Myocyte (in vitro differentiated cells): ENCODE measurements around the gene HCN2. TPM values are rescaled to one million over a fixed set of nuclear protein-coding genes. Genes with fewer than 3 reads are reported as not detected.
"Not testable (repeated sequence)": the region's sequence is repeated elsewhere in the genome, so short reads cannot be mapped to it uniquely, and the experiment has no call there.

Source experiments
- DNase-seq: peaks from one replicate; pipeline ENCODE4 v3.0.0-alpha.2; 2012; ENCODE audit warnings: low read depth
- total RNA-seq: library from RNA; depleted of rRNA; stranded (reverse); fragments of >200 nt; gene quantifications from 2 replicates; pipeline ENCODE4 v1.2.3, GENCODE V29; 2014

The HCN2 gene
- total RNA-seq, 1 donor from 2014 or later, result 2.9 TPM

DNA sequence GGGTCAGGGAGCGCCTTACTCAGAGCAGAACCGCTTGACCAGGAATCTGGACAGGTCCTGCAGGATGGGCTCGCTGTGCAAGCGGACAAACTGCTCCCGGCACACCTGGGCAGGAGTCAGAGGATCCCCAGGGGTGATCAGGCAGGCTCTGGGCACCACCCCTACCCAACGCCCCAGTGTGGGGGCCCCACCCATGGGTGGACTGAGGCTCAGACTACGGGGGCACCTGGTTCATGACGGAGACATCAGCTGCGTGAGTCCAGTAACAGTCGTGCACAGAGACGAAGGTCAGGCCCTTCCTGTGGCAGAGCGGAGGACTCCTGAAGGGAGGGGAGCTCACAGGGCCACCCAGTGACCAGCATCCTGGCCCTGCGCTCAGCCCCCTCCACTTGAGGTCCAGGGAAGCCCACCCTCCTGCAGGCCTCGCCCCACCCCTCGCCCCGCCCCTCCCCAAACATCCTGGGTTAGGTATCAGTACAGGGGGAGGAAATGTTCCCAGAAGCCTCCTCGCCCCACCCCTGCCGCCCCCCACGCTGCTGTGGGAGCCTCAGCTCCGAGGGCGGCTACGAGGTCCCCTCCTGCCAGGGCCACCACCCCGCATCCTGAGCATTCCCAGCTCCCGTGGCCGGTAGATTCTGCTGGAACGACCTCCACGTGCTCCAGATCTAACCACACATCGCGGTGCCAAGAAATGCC, 28.0 kb downstream of the HCN2 start:
- no peak for DNase-seq

DNA sequence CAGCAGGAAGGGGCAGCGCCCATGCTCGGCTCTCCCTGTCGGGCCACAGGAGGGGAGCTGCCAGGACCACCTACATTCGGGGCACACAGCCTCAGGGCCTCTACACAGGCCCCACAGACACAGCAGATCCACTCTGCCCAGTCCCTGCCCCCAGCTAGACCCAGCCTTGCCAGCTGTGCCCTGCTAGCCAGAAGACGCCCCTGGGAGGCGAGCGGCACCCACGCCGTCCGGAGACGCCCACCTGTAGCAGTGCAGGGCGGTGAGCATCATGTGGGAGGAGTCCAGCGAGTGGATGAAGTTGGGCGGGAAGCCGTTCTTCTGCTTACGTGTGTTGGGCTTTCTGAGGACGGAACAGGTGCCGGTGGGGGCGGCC, 28.6 kb downstream of the HCN2 start:
- DNase-seq, result no peak

DNA sequence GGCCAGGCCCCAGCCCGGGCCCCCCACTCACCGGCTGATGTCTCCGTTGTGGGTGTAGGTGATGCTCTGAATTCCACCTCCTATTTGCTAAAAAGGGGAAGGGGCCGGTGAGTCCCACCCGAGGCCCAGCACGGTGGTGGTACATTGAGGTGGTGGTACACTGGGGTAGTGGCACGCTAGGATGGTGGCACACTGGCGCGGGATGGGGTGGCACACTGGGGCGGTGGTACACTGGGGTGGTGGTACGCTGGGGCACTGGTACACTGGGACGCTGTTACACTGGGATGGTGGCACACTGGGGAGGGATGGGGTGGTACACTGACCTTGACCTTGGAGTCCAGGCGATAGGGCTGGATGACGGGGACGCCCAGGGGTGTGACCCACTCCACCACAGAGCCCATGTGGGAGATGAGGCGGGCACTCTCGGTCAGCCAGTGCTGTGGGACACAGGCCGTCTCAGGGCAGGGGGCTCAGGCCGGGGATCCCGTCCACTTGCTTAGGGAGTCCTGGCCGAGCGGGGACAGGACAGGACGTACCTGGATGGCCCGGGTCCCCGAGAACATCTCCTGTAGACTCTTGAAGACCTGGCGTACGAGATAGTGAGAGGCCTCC, 29.1 kb downstream of the HCN2 start:
- no peak for DNase-seq

DNA sequence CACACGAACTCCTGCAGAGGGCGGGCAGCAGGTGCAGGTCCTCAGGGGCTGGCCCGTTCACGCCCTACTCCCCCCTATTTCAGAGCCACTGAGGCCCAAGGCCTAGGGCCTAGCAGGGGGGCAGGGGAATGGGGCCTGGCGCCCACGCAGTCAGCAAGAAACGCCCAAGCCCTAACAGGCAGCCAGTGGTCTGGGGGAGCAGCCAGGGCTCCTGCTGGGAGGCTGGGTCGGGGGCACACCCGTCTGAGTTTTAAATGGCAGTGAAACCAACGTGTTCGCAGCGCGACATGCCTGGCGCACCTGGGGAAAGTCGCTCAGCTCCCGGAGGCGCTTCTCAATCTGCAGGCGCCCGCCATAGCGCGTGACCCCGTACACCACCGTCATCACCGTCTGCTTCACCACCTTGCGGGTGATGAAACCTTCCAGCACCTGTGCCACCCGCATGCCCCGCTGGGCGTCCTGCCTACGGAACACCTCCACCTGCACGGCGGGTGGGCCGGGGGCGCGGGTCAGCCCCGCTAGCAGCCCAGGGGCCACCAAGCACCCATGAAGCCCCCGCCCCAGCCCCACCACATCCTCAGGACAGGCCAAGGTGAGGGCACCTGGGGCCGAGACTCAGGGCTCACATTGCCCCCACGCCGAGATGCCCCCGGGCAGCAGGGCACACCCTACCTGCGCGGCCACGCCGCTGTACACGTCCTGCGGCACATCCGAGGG, 29.8 kb downstream of the HCN2 start:
- no peak for DNase-seq

DNA sequence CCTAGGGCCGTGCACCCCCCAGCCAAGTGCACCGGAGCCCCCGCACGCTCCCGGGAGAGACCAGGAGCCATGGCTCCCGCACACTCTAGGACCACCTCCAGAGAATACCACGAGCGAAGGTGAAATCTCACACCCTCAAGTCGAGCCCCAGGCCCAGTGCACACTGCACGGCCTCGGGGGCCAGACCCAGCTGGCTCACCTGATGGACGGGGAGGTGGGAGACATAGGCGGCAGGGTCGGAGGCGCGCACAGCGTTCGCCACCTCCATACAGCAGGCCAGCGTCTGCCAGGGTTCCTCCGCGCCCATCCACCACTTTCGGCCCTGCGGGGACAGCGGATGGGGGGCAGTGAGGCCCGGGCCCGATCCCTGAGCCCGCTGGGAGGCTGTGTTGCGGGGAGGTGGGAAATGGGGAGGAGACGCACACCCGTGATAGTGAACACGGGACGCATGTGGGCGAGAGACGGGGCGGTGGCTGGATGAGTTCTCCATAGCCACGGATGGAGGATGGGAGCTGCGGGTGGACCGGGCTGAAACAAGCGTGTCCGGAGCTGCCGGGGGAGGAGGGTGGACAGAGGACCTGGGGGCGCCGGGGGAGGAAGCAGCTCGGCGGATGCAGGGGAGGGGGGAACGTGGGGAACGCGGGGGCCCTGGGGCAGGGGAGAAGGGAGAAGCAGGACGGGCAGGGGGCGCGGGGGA, 30.6 kb downstream of the HCN2 start:
- no peak for DNase-seq

DNA sequence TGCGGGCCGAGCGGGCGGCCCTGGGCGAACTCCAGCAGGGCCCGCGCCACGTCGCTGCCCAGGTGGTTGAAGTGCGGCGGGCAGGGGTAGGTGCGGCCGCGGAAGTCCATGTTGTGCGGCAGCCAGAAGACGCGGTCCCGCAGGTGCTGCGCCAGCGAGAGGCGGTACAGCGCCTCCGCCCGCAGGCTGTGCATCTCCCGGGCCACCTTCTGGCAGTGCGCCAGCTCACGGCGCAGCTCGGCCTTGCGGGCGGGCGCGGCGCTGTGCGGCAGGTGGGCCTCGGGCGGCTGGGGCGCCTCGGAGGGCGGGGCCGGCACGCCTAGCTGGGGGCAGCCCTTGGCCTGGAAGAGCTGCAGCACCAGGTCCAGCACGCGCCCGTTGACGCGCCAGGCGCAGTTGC, 31.5 kb downstream of the HCN2 start:
- DNase-seq, result not testable (repeated sequence)

DNA sequence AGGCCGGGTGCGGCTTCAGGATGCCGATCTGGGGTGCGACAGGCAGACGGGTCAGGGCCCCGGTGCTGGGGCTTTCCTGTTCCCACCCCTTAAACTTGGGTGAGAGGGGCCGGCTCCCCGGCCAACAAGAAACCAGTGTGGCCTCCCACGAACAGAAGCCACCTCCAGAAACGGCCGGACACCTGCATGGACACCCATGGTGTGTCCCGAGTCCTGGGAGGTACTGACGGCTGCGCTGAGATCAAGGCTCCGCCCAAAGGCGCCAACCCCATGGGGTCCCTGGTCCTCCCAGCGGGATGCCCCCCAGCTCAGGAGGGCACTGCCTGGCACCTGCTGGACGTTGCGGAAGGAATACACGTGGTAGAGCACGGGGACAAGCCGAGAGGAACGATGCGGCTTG, 32.1 kb downstream of the HCN2 start:
- no peak for DNase-seq

DNA sequence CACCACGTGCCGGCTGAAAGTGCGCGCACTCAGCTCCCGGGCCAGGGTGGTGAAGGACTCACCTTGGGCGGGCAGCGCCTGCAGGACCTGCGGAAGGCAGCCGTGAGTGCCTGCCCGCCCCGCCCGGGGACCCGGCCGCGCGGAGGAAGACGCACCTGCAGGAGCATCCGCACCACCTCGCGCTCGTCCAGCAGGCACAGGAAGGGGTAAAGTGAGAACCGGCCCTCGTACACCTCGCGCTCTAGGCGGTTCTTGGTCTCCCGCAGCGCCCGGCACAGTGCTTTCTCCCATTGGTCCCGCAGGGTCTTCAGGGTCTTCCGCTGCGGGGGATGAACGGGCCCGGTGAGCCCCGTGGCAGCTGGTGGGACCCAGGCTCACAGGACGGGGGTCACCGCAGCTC, 33.0 kb downstream of the HCN2 start:
- DNase-seq, result no peak

DNA sequence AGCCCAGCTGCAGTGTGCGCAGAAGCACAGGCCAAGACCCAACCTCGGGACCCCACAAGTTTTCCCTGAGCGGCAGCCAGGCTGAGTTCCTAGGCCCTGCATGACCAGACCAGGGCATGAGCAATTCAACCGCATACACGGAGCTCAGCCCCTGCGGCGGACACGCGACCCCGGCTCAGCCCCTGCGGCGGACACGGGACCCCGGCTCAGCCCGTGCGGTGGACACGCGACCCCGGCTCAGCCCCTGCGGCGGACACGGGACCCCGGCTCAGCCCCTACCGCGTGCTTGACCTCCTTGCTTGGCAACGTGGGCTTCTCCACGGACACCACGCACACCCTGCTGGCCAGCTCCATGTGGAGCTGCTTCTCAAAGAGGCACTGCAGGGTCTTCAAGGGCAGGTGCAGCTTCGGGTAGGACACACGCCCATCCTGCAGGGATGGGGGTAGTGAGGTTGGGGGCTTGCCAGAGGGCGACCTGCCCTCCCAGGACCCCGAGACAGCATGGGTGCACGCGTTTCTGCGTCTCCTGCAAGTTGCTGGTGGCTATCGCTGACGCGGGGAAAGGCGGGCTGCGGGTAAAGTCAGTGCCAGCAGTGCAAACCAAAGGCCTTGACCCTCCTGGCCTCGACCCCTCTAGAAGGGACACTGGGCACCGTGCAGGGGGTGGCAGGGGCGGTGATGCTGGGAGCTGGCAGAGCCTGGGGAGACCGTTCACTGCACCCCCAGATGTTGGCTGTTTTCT, 33.7 kb downstream of the HCN2 start:
- DNase-seq, result no peak

DNA sequence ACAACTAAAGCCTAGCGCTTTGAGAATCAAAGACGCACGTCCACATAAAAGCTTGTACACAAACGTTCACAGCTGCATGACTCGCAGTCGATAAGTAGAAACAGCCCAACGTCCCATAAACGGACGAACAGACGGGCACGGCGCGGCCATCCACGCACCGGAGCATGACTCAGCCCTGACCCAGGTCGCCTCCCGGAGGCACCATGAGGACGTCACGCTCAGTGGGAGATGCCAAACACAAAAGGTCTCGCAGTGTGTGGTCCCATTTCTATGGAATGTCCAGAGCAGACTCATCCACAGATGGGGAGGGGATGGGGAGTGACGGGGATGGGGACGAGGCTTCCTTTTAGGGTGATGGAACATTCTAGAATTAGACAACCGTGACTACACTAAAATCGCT, 34.3 kb downstream of the HCN2 start:
- DNase-seq, result no peak

DNA sequence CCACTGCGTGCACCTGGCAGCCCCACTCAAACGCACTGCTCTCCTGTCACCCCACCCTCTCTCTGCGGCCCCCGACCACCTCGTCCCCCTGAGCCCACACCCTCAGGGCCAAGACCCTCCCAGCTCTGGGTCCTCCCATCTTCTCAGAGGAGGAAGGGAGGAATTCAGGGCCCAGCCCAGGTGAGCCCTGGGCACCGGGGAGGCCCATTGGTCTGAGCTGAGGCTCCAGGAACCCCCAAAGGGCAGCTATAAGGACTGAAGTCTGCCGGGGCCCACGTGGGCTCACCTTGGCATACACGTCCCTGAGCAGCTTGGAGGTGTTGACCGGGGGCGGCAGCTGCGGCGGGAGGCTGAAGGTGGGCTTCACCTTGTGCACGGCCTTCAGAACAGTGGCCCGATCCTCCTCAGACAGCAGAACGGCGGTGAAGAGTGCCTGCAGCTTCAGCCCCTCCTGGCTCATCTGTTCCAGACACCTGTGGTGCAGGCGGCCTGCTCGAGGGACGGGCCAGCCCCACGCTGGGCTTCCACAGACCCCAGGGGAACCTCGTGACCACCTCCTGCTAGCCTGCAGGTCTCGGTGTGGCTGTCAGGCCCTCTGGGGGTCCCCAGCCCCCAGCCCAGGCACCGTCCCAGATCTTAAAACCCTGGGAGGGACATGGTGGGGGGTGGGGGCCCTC, 34.9 kb downstream of the HCN2 start:
- DNase-seq, result no peak

DNA sequence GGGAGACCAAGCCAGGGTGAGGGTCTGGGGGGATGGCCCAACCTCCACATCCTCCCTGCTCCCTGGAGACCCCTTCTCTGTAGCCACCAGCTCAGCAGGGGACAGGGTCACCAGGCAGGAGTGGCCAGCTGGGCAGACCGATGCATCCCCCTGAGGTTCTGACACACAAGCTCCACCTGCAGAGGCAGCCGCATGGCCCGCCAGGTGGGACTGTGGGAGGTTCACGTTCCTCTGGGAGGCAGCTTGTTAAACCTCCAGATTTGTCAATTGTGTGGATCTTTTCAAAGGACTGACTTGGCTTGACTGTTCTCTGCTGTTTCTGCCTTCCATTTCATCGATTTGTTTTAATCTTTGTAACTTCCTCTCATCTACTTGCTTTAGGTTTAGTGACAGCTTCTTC, 35.6 kb downstream of the HCN2 start:
- no peak for DNase-seq

DNA sequence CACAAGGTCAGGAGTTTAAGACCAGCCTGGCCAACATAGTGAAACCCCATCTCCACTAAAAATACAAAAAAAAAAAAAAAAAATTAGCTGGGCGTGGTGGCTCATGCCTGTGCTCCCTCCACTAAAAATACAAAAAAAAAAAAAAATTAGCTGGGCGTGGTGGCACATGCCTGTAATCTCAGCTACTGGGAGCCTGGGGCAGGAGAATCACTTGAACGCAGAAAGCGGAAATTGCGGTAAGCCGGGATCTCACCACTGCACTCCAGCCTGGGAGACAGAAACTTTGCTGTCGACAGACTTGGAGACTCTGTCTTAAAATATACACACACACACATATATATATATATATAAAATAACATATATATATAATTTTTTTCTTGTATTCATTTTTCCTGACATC, 36.9 kb downstream of the HCN2 start:
- not testable (repeated sequence) for DNase-seq

DNA sequence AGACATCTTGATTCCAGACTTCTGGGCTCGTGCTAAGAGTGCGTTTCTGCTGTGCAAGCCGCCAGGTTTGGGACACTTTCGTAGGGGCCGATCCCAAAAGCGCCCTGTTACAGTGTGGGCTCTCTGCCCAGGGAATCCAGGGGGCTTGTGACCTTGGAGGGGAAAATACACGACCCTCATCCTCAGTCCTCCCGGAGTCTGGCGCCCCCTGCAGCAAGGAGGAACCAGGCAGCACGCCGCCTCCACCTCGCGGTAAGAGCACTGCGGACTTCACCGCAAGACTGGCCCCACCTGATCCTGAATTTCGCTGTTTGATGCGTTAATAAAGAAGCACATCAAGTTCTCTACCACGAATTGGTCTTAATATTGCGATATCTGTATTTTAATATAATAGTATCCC, 38.5 kb downstream of the HCN2 start:
- DNase-seq, result no peak

DNA sequence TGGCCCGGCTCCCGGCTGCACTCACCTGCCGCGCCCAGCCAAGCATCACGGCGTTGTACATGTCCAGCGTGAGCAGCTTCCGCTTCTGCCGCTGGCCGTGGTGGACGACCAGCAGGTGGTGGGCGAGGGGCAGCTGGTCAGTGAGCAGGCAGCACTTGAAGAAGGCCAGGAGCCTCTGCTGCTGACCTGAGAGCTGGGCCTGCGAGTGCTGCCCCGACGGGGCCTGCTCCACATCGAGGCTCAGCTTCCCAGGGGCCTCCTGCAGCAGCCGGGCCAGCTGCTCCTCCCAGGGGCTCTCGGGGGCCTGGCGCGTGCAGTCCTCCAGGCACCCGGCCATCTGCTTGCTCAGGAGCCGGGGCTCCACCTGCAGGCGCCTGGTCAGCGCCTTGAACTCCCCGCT, 39.8 kb downstream of the HCN2 start:
- DNase-seq, result not testable (repeated sequence)

DNA sequence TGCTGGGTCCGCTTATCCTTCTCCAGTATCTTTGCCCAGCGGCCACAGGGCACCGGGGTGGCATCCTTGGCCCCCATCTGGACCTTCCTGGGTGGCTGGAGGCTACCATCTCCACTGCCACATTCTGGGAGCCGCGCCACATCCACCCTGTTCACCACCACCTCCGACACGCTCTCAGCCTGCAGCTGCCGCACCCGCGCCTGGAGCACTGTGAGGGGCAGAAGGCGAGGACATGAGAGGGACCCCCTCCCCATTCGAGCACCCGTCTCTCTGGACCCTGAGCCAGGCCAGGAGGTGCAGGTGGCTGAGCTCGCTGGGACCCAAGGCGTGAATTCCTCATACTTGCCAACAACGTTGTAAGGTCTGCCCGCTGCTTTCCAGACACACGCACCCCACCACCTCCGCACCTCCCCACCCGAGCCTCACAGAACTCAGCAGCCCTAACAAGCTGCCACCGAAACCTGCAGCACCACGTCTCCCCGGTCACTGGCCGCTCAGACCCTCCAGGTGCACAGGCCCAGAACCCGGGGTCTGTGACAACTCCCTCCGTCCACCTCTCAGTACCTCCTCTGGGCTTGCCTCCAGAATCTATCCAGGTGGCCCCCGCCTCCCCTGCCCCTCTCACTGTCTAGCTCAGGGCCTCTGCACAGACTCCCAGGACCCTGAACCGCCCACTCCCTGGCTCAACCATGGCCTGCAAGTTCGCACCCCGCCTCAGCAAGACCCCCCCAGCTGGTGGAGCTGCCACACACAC, 40.5 kb downstream of the HCN2 start:
- DNase-seq, result no peak

DNA sequence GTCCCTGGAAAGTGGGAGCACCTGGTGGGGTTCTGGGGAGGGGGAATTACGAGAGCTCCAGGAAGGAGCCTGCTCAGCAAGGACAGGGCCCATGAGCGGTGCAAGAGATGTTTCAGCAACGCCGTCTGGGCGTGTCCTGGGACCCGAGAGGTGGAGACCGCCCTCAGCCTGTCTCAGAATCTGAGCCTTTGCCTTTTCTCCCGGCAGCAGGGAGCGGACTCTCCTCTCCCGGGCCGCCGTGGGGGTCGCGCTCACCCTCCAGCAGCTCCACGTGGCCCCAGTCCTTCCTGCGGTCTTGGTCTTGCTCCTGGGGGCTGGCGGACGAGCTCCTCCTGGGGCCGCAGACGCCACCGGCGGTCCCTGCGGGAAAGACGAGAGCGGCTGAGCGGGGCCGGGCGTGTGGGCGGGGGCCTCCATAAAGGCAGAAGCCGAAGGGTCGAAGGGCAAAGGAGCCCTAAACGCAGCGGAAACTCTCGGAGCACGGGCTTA, 42.9 kb downstream of the HCN2 start:
- DNase-seq, result peak; percentile 29

DNA sequence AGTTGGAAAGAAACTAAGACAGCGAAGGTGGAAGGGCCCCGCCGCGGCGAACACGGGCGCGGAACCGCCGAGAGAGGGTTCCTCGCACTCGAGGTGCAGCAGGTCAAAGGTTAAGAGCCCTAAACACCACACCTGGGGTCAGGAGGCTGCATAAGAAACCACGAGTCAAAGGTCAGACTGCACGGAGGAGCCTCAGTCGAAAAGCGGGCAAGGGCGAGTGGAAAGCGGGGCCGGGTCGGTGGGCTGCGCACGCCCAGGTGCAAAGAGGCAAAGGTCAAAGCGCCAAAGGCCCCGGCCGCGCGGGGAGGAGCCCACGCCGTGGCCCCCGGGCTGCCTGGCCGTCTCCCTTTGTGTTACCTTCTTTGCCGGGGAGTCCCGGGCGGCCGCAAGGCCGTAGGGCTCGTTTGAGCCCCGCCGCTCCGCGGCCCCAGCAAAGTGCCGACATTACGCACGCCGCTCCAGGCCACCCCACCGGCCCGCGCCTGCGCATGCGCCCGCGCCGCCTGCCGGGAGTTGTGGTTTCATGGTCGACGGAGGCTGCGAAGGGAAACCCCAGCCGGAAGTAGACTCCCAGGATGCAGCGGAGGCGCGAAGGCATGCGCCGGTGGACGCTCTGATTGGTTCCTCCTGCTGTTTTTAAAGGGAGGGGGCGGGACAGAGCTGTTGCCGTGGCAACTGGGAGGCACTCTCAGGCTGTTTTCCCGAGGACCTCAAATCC, 43.5 kb downstream of the HCN2 start, which contains the start of gene POLRMT:
POLRMT (minus strand) TSS at position 470 of the 718 bp plus-strand sequence; CDS start at position 445, 25 bp downstream.
- DNase-seq, result peak; percentile 98
